SU-DHL-6 (cell line): Measurements from ENCODE around the gene AP2M1.

Experiments
- EZH2phosphoT487 ChIP-seq: fragments of 200-600 bp; sonication (generic), shearing (Covaris generic); conservative IDR thresholded peaks from 2 replicates; pipeline ENCODE4 v1.6.1; 2018; ENCODE audit warnings: mild to moderate bottlenecking, antibody characterized with exemption, low read length, moderate library complexity, mixed read lengths
- TF ChIP-seq, protein P1 (sequence below): fragments of 200-600 bp; sonication (generic); IDR thresholded peaks from one replicate; pipeline ENCODE4 v1.5.1; 2017; ENCODE audit warnings: antibody characterized with exemption, mild to moderate bottlenecking, low read length, moderate library complexity; ENCODE audit not compliant: insufficient read depth, poor library complexity, severe bottlenecking

DNA sequence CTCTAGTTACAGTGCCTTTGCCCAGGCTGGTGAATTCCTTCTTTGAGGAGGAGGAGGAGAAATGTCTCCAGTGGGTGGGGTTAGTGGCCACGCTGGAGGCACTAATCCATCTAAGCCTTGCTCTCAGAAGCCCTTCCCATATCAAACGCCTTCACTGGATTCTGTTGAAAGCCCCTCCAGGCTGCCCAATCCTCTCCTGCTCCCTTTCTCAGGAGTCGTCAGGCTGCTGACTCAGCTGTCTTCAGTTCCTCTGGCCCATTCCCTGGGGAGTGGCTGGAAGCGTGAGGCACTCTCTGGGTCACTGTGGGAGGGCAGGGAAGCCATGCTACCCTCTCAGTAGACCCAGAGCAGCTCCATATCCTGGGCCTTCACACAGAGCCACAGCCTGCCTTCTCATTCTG is 2.7 kb downstream of the AP2M1 start:
- TF ChIP-seq, protein P1, sequence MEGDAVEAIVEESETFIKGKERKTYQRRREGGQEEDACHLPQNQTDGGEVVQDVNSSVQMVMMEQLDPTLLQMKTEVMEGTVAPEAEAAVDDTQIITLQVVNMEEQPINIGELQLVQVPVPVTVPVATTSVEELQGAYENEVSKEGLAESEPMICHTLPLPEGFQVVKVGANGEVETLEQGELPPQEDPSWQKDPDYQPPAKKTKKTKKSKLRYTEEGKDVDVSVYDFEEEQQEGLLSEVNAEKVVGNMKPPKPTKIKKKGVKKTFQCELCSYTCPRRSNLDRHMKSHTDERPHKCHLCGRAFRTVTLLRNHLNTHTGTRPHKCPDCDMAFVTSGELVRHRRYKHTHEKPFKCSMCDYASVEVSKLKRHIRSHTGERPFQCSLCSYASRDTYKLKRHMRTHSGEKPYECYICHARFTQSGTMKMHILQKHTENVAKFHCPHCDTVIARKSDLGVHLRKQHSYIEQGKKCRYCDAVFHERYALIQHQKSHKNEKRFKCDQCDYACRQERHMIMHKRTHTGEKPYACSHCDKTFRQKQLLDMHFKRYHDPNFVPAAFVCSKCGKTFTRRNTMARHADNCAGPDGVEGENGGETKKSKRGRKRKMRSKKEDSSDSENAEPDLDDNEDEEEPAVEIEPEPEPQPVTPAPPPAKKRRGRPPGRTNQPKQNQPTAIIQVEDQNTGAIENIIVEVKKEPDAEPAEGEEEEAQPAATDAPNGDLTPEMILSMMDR = no peak
- TF ChIP-seq EZH2phosphoT487 = no peak
